Astrocyte of the cerebellum (primary cell): ENCODE data around the gene OGN.

Experiments
- DNase-seq: peaks from one replicate; pipeline ENCODE4 v3.0.0-alpha.2; 2011; ENCODE audit warnings: low read depth
- H3K4me3 ChIP-seq: 2 replicates; pipeline ENCODE4 v1.5.1; 2011; ENCODE audit warnings: mild to moderate bottlenecking, low read depth, low read length, moderate library complexity
- in situ Hi-C: cut with HindIII; loops from 2 replicates; pipeline ENCODE4 v1.10.0; 2017; ENCODE audit warnings: low sequenced_read_pairs
- TF ChIP-seq, protein P1 (sequence below): IDR thresholded peaks from 2 replicates; pipeline ENCODE4 v1.5.1; 2012; ENCODE audit warnings: low read length, low read depth, moderate library complexity, mild to moderate bottlenecking; ENCODE audit errors: missing control alignments

The OGN gene

DNA sequence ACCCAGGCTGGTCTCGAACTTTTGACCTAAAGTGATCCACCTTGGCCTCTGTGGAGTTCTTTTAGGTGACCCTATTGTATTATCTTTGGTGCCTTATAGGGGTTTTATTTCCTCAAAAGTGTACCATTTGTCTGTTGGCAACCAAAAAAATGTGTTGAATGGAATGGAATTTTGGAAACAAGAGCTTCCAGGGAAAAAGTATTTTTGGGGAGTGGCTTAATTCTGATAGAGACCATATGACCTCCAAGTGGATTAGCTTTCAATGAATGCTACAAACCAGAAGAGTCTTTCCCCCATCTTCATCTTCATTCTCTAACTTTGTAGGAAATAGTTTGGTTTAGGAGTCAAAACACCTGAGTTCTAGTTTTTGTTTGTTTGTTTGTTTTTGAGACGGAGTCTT lies 3.4 kb upstream of the OGN start:
- TF ChIP-seq, protein P1, sequence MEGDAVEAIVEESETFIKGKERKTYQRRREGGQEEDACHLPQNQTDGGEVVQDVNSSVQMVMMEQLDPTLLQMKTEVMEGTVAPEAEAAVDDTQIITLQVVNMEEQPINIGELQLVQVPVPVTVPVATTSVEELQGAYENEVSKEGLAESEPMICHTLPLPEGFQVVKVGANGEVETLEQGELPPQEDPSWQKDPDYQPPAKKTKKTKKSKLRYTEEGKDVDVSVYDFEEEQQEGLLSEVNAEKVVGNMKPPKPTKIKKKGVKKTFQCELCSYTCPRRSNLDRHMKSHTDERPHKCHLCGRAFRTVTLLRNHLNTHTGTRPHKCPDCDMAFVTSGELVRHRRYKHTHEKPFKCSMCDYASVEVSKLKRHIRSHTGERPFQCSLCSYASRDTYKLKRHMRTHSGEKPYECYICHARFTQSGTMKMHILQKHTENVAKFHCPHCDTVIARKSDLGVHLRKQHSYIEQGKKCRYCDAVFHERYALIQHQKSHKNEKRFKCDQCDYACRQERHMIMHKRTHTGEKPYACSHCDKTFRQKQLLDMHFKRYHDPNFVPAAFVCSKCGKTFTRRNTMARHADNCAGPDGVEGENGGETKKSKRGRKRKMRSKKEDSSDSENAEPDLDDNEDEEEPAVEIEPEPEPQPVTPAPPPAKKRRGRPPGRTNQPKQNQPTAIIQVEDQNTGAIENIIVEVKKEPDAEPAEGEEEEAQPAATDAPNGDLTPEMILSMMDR = no peak
- no peak for DNase-seq
- in situ Hi-C loops = no loop called here
- H3K4me3 ChIP-seq = no peak overlapping the region

DNA sequence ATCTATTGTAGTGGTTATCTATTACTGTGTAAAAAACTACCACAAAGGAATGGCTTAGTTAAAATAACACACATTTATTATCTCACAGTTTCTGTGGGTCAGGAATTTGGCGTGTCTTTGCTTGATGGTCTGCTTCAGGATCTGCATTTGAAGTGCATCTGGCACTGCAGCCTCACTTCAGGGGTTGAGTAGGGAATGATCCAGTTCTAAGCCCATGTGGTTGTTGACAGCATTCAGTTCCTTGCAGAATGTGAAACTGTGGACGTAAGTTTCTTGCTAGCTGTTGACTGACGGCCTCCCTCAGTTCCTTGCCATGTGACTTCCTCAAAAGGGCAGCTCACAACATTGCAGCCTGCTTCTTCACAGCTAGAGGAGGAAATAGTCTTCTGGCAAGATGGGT lies 2.1 kb upstream of the OGN start:
- no peak for DNase-seq
- TF ChIP-seq, protein P1 = no peak
- in situ Hi-C loops = no loop called here
- H3K4me3 ChIP-seq = no peak overlapping the region

DNA sequence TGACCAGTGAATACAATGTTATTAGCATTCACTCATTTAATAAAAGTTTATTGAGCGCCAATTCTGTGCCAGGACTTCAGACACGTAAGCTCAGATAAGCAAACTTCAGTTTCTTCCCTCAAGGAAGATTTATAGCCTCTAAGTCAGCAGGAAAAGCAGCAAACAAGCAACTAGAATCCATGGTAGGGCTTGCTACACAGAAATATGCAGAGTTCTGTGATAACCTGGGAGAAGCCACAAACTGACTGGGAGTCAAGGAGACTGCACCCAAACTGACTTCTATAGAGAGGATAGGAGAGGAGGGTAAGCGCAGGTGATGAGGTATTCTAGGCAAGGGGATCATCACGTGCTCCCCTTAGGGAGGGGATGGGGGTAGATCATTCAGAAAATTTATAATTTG lies 1.4 kb upstream of the OGN start:
- no peak overlapping the region for H3K4me3 ChIP-seq
- DNase-seq = no peak
- in situ Hi-C loops = no loop called here
- TF ChIP-seq, protein P1 = no peak

DNA sequence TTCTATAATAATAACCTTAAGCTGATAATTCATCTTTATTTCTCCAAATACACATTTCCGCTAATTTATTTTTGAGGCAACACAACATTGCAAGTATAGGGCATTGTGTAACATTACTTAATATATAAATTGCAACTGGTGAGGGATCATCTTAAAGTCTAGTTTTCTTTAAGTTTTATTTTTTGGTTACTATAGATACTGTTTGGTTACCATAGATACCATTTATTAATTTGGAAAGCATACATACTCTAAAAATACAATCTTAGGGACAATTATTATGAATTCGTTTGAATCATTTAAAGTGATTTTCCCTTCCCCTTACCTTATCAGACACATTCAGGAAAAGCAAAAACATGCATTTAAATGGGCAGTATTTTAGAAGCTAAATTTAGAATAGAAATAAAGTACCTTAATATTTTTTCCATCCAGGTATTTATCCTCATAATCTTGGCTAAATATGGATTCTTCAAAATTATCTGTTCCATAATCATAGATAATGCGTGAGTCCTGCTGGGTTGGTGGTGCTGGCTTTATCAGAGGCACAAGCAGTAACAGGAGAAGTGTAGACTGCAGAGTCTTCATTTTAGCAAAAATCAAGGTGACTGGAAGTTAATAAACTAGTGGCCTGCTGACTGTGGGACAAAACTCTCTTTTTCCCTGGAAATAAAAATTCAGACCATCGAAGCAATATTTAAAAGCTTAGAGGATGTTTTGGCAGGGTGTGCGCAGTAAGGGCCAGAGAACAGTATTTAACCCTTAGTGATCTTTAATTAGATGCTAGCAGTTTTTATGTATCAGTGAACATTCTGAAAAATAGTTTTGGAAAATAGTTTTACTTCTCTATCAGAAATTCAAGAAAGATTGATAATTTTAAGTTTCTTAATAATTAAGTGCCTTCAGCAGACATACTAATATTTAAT lies 1.3 kb downstream of the OGN start:
- no peak for DNase-seq
- in situ Hi-C loops = no loop called here
- no peak overlapping the region for H3K4me3 ChIP-seq
- TF ChIP-seq, protein P1 = no peak

DNA sequence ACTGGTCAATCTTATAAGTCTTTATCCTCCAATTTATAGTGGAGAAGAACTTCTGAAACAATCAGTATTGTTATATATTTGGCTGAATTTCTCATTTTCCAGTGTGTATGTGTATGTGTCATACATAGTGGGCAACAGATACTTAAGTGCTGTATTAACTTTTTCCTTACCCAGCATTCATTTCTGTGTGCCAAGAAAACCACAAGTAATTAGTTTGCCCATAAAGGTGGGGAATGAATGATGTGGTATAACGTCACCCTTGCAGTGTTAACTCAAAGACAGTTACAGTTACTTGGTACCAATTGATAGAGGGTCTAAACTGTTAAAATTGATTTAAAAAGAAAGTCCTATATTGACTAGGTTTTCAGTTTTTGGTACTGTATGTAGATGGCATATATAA lies 2.0 kb downstream of the OGN start:
- H3K4me3 ChIP-seq = no peak overlapping the region
- TF ChIP-seq, protein P1 = no peak
- in situ Hi-C loops = no loop called here
- DNase-seq = no peak

DNA sequence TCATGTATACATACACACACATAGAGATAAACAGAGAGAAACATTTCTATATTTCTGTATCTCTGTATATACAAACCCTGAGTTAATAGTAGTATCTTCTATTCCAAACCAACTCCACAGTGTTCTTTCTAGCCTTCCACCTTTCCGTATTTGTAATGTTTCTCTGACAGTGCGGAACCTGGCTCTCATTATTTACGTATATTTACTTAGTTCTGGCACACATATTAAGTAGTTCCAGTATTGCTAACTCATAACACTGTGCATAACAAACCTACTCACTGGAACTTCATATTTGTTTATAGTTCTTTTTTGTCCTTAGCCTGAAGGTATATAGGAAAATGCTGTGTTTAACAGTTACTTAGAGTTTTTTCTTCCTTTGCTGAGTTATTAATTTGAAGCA lies 6.5 kb downstream of the OGN start:
- in situ Hi-C loops = no loop called here
- TF ChIP-seq, protein P1 = no peak
- no peak for DNase-seq
- H3K4me3 ChIP-seq = no peak overlapping the region
